ENCODE results near the gene HOXC11.

- TF ChIP-seq RARB (CRISPR knock-in tag; IDR thresholded peaks at IDR 0.05): no peak
- no peak for TF ChIP-seq ESRRG (CRISPR knock-in tag; IDR thresholded peaks at IDR 0.05)
Observed at GRCh38 chr12:53965281-53966084, 7.4 kb upstream of the HOXC11 start.
